Caco-2 (cell line): ENCODE measurements around the gene PSD. TPM values are rescaled to one million over a fixed set of nuclear protein-coding genes. Genes with fewer than 3 reads are reported as not detected.

Experiments used
- BruUV-seq: library from RNA; stranded (reverse); fragments of 400-500 nt; replicated peaks from 2 replicates; lab custom pipeline; 2021; lab: Mats Ljungman, UMichigan
- CTCF ChIA-PET: fragments of 300-600 bp; sonication (Branson Sonifier 250); formaldehyde crosslinking; loops from one replicate; lab custom pipeline; 2022; ENCODE audit warnings: antibody characterized with exemption; lab: Charles Lee
- POLR2A ChIA-PET: fragments of 300-600 bp; sonication (Branson Sonifier 250); formaldehyde crosslinking; loops from one replicate; lab custom pipeline; 2022; ENCODE audit warnings: antibody characterized with exemption; lab: Charles Lee
- DNase-seq, 2 experiments: peaks; one replicate each; pipeline versions ENCODE4 v3.0.0 to v3.0.0-alpha.2; 2020 to 2022
- H3K27me3 ChIP-seq: replicated peaks from 2 replicates; pipeline ENCODE4 v1.6.0; 2011; ENCODE audit warnings: low read length; ENCODE audit not compliant: control insufficient read depth, insufficient read depth
- H3K36me3 ChIP-seq: 2 replicates; pipeline ENCODE4 v1.5.1; 2011; ENCODE audit warnings: low read length; ENCODE audit not compliant: control insufficient read depth, insufficient read depth
- H3K4me1 ChIP-seq: fragments of 250-450 bp; sonication (Bioruptor Pico); 2 replicates; pipeline ENCODE4 v1.5.1; 2020; ENCODE audit warnings: mild to moderate bottlenecking
- H3K4me3 ChIP-seq: 2 replicates; pipeline ENCODE4 v1.5.1; 2011; ENCODE audit warnings: low read depth, mild to moderate bottlenecking, control low read depth, low read length
- H3K9me3 ChIP-seq: fragments of 250-450 bp; sonication (Bioruptor Pico); 2 replicates; pipeline ENCODE4 v1.5.1; 2020; ENCODE audit warnings: mild to moderate bottlenecking, moderate library complexity
- H3K27ac Mint-ChIP-seq: one replicate; pipeline ENCODE4 v1.8.0; 2022; ENCODE audit warnings: mixed read lengths; ENCODE audit not compliant: unreplicated experiment
- H3K27me3 Mint-ChIP-seq: one replicate; pipeline ENCODE4 v1.8.0; 2022; ENCODE audit warnings: mixed read lengths; ENCODE audit not compliant: insufficient read depth, unreplicated experiment
- H3K36me3 Mint-ChIP-seq: one replicate; pipeline ENCODE4 v1.8.0; 2022; ENCODE audit warnings: mild to moderate bottlenecking, mixed read lengths; ENCODE audit not compliant: insufficient read depth, unreplicated experiment
- H3K4me1 Mint-ChIP-seq: one replicate; pipeline ENCODE4 v1.8.0; 2022; ENCODE audit warnings: low read depth, mixed read lengths; ENCODE audit not compliant: unreplicated experiment
- H3K4me3 Mint-ChIP-seq: one replicate; pipeline ENCODE4 v1.8.0; 2022; ENCODE audit warnings: mild to moderate bottlenecking, moderate library complexity, mixed read lengths; ENCODE audit not compliant: unreplicated experiment
- H3K9me3 Mint-ChIP-seq: one replicate; pipeline ENCODE4 v1.8.0; 2022; ENCODE audit warnings: mixed read lengths; ENCODE audit not compliant: unreplicated experiment
- CTCF ChIP-seq, 2 experiments: fragments of 200-600 bp in 1 of 2; IDR thresholded peaks; 1 replicate in 1 of 2; 2 replicates in 1 of 2; pipeline versions ENCODE4 v1.5.1 to v1.8.0; 2011 to 2022; ENCODE audit warnings: antibody characterized with exemption in 1 of 2, control low read depth in 1 of 2, inconsistent platforms in 1 of 2, low read depth in 1 of 2, low read length in 1 of 2, mild to moderate bottlenecking in 1 of 2, moderate library complexity in 1 of 2; ENCODE audit not compliant: insufficient read depth in 1 of 2, severe bottlenecking in 1 of 2, unreplicated experiment in 1 of 2
- intact Hi-C: fragments of 100-400 bp; cut with micrococcal nuclease; formaldehyde crosslinking; loops from one replicate; pipeline ENCODE4 v1.10.0; 2022; ENCODE audit not compliant: unreplicated experiment
- total RNA-seq: library from RNA; stranded (reverse); gene quantifications from 2 replicates; pipeline ENCODE4 v1.2.3, GENCODE V29; 2022

The PSD gene
- total RNA-seq, 1 experiment from 2014 or later = 2.8 TPM

- no peak for TF ChIP-seq CTCF (IDR thresholded peaks at IDR 0.05; ENCODE audit: insufficient read depth in 1 of 2, low read depth in 1 of 2, low read length in 1 of 2, severe bottlenecking in 1 of 2, unreplicated experiment in 1 of 2)
- ChIA-PET POLR2A (no interaction called here), CTCF (interaction anchor here (0.6 kb wide), 1 partner anchor 21 kb away, joined by 6 read pairs; no protein-coding TSS in a partner anchor)
- no peak for DNase-seq
- no TSS peak for BruUV-seq
- H3K36me3 ChIP-seq = peaks cover 4% of the 10 kb centered on the region
- H3K27me3 ChIP-seq = no peaks in the 10 kb centered on the region
- Mint-ChIP-seq H3K36me3 (peaks cover 58% of the 10 kb centered on the region), H3K4me3 (no peak overlapping the region), H3K27me3 (no peaks in the 10 kb centered on the region), H3K9me3 (no peaks in the 10 kb centered on the region), H3K27ac (no peak overlapping the region), H3K4me1 (no peaks in the 10 kb centered on the region)
- H3K9me3 ChIP-seq = no peaks in the 10 kb centered on the region
- H3K4me3 ChIP-seq = no peak overlapping the region
- no peaks in the 10 kb centered on the region for H3K4me1 ChIP-seq
- intact Hi-C loops = no loop called here
Measured at GRCh38 chr10:102382871-102383270, 35.7 kb downstream of the PSD start.

- Mint-ChIP-seq H3K36me3 (peaks cover 63% of the 10 kb centered on the region), H3K4me1 (no peaks in the 10 kb centered on the region), H3K9me3 (no peaks in the 10 kb centered on the region), H3K4me3 (no peak overlapping the region), H3K27ac (no peak overlapping the region), H3K27me3 (no peaks in the 10 kb centered on the region)
- intact Hi-C loops = no loop called here
- DNase-seq = no peak
- ChIA-PET CTCF (interaction anchor here (0.6 kb wide), 1 partner anchor 147 kb away, joined by 3 read pairs; no protein-coding TSS in a partner anchor), POLR2A (no interaction called here)
- H3K4me1 ChIP-seq = no peaks in the 10 kb centered on the region
- no peak overlapping the region for H3K4me3 ChIP-seq
- peaks cover 4% of the 10 kb centered on the region for H3K36me3 ChIP-seq
- H3K27me3 ChIP-seq = no peaks in the 10 kb centered on the region
- no peaks in the 10 kb centered on the region for H3K9me3 ChIP-seq
- no TSS peak for BruUV-seq
- TF ChIP-seq CTCF (IDR thresholded peaks at IDR 0.05; ENCODE audit: insufficient read depth in 1 of 2, low read depth in 1 of 2, low read length in 1 of 2, severe bottlenecking in 1 of 2, unreplicated experiment in 1 of 2) = no peak
Measured at GRCh38 chr10:102381983-102382382, 36.6 kb downstream of the PSD start.

- no peak for TF ChIP-seq CTCF (IDR thresholded peaks at IDR 0.05; ENCODE audit: insufficient read depth in 1 of 2, low read depth in 1 of 2, low read length in 1 of 2, severe bottlenecking in 1 of 2, unreplicated experiment in 1 of 2)
- no peaks in the 10 kb centered on the region for H3K27me3 ChIP-seq
- intact Hi-C loops = no loop called here
- Mint-ChIP-seq H3K27ac (no peak overlapping the region), H3K4me3 (no peak overlapping the region), H3K27me3 (no peaks in the 10 kb centered on the region), H3K4me1 (no peaks in the 10 kb centered on the region), H3K36me3 (peaks cover 76% of the 10 kb centered on the region), H3K9me3 (no peaks in the 10 kb centered on the region)
- no peaks in the 10 kb centered on the region for H3K9me3 ChIP-seq
- ChIA-PET POLR2A (no interaction called here), CTCF (interaction anchor here (0.7 to 1.1 kb wide), 2 partner anchors 20 to 27 kb away, joined by 3 read pairs; no protein-coding TSS in a partner anchor)
- no peak for DNase-seq
- no peaks in the 10 kb centered on the region for H3K4me1 ChIP-seq
- H3K4me3 ChIP-seq = no peak overlapping the region
- BruUV-seq = no TSS peak
- peaks cover 8% of the 10 kb centered on the region for H3K36me3 ChIP-seq
Measured at GRCh38 chr10:102379383-102379782, 39.2 kb downstream of the PSD start.
